ENCODE measurements around the gene CDH15. TPM values are rescaled to one million over a fixed set of nuclear protein-coding genes. Genes with fewer than 3 reads are reported as not detected.
A peak's percentile ranks its signal among the peaks of the same experiment; 100 is the strongest.
"Not testable (repeated sequence)": the region's sequence is repeated elsewhere in the genome, so short reads cannot be mapped to it uniquely, and the experiment has no call there.

The CDH15 gene
- total RNA-seq, 1 experiment from 2014 or later: 0.10 TPM

DNA sequence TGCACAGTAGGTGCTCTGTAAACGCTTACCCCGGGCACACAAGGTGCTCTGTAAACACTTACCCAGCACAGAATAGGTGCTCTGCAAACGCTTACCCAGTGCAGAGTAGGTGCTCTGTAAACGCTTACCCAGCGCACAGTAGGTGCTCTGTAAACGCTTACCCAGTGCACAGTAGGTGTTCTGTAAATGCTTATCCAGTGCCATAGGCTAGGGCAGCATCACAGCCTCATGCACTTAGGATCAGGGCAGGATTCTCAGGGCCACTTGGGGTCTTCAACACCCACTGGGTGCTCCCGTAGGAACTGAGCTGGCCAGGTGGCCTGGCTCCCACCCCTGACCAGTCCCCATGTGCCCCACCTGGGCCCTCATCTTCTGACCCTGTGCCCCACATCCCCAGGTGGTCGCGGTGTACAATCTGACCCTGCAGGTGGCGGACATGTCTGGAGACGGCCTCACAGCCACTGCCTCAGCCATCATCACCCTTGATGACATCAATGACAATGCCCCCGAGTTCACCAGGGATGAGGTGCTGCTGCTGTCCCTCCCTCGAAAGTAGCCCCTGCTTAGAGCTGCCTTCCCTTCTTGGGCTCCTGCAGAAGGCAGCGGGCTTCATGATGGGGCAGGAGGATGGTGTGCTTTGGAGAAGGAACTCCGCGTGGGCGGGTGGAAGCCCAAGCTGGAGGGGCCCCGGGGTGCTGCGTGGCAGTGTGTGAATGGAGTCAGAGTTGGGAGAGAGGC lies 15.7 kb downstream of the CDH15 start:
- peak; percentile 56 for DNase-seq (ENCODE audit: low read depth)

- DNase-seq (ENCODE audit: low read depth): peak; percentile 30
Measured at GRCh38 chr16:89187770-89188392, 16.3 kb downstream of the CDH15 start.

DNA sequence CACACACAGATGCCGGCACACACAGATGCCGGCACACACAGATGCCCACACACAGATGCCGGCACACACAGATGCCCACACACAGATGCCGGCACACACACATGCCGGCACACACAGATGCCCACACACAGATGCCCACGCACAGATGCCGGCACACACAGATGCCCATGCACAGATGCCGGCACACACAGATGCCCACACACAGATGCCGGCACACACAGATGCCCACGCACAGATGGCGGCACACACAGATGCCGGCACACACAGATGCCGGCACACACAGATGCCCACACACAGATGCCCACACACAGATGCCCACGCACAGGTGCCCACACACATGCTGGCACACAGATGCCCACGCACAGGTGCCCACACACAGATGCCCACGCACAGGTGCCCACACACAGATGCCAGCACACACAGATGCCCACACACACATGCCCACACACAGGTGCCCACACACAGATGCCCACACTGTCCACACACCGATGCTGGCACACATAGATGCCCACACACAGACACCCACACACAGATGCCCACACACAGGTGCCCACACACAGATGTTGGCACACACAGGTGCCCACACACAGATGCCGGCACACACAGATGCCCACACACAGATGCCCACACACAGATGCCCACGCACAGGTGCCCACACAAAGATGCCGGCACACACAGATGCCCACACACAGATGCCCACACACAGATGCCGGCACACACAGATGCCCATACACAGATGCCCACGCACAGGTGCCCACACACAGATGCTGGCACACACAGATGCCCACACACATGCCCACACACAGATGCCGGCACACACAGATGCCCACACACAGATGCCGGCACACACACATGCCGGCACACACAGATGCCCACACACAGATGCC lies 17.2 kb downstream of the CDH15 start:
- DNase-seq (ENCODE audit: low read depth): not testable (repeated sequence)

GRCh38 chr16:89189358-89190025 lies 17.9 kb downstream of the CDH15 start:
- DNase-seq (ENCODE audit: low read depth): no peak

DNA sequence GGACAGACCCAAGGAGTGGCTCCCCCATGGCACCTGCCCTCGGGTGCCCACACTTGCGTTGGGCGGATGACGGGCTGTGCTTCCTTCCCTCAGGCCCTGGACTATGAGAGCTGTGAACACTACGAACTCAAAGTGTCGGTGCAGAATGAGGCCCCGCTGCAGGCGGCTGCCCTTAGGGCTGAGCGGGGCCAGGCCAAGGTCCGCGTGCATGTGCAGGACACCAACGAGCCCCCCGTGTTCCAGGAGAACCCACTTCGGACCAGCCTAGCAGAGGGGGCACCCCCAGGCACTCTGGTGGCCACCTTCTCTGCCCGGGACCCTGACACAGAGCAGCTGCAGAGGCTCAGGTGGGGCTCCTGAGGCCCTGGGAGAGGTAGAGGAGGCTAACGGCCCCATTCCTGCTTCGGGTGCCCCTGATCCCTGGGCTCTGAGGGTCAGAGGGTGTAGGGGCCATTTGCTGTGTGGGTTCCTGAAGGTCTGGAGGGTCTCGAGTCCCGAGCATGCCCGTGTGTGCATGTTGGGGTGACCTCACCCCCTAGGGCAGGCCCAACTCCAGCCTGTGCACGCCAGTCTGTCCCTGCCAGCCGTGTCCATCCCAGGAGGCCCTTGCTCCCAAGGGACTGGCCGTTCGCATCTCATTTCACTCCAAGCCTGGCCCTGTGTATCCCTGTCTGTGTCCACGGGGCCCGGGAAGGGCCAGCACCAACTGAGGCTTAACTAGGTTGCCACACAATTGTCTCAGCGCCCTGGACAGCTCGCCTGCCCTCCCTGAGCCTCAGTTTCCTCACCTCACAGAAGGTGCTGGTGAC lies 18.8 kb downstream of the CDH15 start:
- no peak for DNase-seq (ENCODE audit: low read depth)

DNA sequence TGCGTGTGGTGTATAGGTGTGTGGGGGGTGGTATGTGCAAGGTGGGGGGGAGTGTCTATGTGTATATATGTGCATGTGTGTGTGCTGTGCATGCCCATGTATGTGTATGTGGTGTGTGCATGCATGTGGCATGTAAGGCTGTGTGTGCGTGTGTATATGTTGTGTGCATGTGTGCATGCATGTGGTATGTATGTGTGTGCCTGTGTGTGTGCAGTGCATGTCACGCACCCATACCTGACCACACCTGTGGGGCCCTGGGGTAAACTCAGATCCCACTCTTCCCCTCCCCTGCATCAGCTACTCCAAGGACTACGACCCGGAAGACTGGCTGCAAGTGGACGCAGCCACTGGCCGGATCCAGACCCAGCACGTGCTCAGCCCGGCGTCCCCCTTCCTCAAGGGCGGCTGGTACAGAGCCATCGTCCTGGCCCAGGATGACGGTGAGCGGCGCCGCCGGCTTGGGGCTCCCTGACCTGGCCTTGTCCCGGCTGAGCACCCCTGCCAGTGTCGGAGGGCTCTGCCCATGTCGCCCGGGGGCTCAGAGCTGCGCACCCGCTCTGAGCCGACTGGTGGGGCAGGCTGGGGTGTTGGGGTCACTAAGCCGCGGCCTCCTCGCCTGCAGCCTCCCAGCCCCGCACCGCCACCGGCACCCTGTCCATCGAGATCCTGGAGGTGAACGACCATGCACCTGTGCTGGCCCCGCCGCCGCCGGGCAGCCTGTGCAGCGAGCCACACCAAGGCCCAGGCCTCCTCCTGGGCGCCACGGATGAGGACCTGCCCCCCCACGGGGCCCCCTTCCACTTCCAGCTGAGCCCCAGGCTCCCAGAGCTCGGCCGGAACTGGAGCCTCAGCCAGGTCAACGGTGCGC lies 19.7 kb downstream of the CDH15 start:
- no peak for DNase-seq (ENCODE audit: low read depth)

DNA sequence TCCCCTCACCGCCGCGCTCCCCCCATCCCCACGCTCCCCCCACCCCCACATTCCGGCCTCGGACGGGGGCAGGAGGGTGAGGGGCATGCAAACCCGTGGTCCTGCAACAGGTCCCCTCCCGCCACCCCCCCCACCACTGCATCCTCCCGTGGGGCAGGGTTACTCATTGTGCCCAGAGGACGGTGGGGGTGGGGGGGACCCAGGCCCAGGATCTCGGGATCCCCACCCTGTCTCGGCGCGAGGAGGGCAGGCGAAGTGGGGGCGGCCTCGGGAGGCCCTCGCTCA lies 20.3 kb downstream of the CDH15 start:
- no peak for DNase-seq (ENCODE audit: low read depth)

GRCh38 chr16:89192186-89192955 lies 20.8 kb downstream of the CDH15 start:
- peak; percentile 62 for DNase-seq (ENCODE audit: low read depth)

GRCh38 chr16:89192956-89193575 lies 21.5 kb downstream of the CDH15 start:
- DNase-seq (ENCODE audit: low read depth): no peak

- no peak for DNase-seq (ENCODE audit: low read depth)
Measured at GRCh38 chr16:89193576-89194293, 22.2 kb downstream of the CDH15 start.

DNA sequence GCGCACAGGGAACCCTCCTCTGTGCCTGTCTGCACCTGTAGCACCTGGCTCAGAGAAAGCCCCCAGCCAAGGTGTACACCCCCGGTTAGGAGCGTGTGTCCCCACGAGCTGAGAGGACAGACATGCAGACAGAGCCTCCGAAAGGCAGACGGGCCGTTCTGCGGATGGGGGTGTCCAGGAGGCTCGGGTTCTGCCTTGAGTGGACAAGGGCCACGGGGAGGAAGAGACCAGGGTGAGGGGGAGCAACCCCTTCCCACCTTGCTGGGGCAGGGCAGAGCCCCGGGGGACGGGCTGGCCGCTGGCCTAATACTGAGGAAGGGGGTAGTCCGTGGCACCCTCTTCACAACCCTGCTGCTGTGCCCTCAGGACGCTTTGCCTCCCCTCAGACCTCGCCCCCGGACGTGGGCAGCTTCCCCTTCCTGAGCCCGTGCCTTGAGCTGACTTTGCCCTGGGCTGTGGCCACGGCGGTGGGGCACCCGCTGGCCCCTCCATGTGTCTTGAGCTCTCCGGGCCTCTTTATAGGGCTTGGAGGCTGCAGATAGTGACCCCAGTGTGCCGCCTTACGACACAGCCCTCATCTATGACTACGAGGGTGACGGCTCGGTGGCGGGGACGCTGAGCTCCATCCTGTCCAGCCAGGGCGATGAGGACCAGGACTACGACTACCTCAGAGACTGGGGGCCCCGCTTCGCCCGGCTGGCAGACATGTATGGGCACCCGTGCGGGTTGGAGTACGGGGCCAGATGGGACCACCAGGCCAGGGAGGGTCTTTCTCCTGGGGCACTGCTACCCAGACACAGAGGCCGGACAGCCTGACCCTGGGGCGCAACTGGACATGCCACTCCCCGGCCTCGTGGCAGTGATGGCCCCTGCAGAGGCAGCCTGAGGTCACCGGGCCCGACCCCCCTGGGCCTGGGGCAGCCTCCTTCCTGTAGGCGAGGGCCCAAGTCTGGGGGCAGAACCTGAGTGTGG lies 23.1 kb downstream of the CDH15 start:
- DNase-seq (ENCODE audit: low read depth): no peak

- no peak for DNase-seq (ENCODE audit: low read depth)
Measured at GRCh38 chr16:89195521-89196171, 24.1 kb downstream of the CDH15 start.

DNA sequence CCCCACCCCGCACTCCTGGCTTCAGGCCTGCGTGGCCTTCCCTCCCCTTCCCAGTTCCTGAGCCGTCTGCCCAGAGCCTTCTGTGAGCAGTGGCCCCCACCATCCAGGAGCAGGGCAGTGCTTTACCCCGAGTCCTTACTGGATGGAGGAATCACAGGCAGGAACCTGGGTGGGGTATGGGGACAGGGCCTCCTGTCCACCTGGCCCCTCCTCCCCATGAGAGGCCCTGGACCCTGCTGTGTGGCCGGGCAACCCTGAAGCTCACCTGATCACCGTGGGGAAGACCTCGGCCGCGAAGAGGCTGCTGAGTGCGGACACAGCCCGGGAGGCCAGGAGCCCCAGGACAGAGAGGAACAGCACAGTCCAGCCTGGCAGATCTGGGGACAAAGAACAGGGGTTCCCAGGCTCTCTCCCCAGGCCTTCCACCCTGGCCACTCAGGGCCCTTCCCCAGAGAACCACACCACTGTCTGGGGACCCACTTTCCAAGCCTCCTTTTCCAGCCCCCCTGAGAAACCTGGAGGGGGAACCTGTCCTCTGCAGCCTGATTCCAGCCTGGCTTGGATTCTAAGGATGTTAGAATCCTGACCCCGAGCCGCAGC lies 25.6 kb downstream of the CDH15 start:
- DNase-seq (ENCODE audit: low read depth): no peak

DNA sequence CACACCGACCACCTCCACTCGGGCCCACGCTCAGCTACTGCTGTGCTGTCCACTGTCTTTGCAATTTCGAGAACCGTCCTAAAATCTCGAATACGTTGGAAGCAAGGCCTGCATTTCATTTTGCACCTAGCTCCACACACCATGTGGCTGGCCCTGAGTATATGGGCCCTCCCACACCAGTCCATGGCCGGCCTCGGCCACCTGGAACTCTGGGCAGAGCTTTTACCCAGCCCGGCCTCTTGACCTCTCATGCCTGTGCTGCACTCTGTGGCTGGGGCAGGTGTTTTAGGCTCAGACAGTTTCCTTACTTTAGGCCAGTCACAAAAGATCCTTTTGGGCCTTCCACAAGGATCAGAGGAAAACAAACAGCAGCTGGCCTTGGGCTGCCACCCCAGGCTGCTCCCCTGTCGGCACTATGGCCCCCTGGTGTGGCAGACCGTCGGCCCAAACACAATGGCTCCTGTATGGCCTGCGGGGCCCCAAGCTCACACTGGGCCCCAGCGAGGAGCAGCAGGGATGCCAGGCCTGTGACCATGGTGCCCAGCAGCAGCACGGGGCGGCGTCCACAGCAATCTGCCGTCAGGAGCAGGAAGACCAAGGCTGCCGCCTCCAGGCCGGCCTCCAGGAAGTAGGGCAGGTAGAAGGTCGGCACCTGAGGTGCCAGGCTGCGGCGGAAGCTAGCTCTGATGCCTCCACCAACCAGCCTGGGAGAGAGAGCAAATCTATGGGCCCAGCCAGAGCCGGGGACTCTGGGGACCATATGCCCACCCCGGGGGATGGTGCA lies 26.3 kb downstream of the CDH15 start:
- DNase-seq (ENCODE audit: low read depth): no peak

- DNase-seq (ENCODE audit: low read depth): no peak
Measured at GRCh38 chr16:89198417-89199240, 27.1 kb downstream of the CDH15 start.

Measured in M059J (cell line).